Measurements from ENCODE around the gene COL8A2. TPM values are rescaled to one million over a fixed set of nuclear protein-coding genes. Genes with fewer than 3 reads are reported as not detected.
A peak's percentile ranks its signal among the peaks of the same experiment; 100 is the strongest.

Gene COL8A2
- total and polyA plus RNA-seq, 2 of the 4 experiments (the other 2 are of a cell fraction) = 0.54 to 1.1 TPM

- peak overlapping the region; percentile 92 for H3K4ac ChIP-seq (ENCODE audit: low read depth, low read length)
- peak overlapping the region; percentile 90 for H2BK20ac ChIP-seq (ENCODE audit: low read depth, low read length)
- H3K79me1 ChIP-seq (ENCODE audit: low read depth in 1 of 2, low read length in 2 of 2) = no peaks in the 10 kb centered on the region
- in situ Hi-C loops (cut with MboI; ENCODE audit: low sequenced_read_pairs) (loop anchor here (5.0 to 25.0 kb wide), 2 partner anchors 178 to 303 kb away; no protein-coding TSS in a partner anchor), dilution Hi-C loops (cut with HindIII; ENCODE audit: low sequenced_read_pairs, unreplicated experiment) (no loop called here), intact Hi-C loops (cut with micrococcal nuclease) (loop anchor here (10.0 kb wide), 1 partner anchor 106 kb away; no protein-coding TSS in a partner anchor)
- peak overlapping the region; percentile 81 for H3K14ac ChIP-seq (replicated peaks; ENCODE audit: low read depth, low read length)
- H2BK5ac ChIP-seq (ENCODE audit: low read depth, low read length, poor library complexity, severe bottlenecking) = no peak overlapping the region
- ChIA-PET CTCF (no interaction called here), POLR2A (ENCODE audit: unreplicated experiment) (no interaction called here)
- no peak overlapping the region for H3K4me3 ChIP-seq (ENCODE audit: insufficient read depth, low read depth, low read length)
- peak overlapping the region; percentile 87 for H2AFZ ChIP-seq (replicated peaks; ENCODE audit: low read length, poor library complexity)
- H2BK120ac ChIP-seq (ENCODE audit: low read depth, low read length) = peak overlapping the region; percentile 96
- H2AK9ac ChIP-seq (replicated peaks; ENCODE audit: low read depth, low read length, poor library complexity) = peak overlapping the region; percentile 73
- no peak overlapping the region for H3K4me2 ChIP-seq (ENCODE audit: low read depth, low read length)
- H3K27me3 ChIP-seq (ENCODE audit: control insufficient read depth, insufficient read depth, low read length) = no peaks in the 10 kb centered on the region
- peak overlapping the region; percentile 89 for H4K91ac ChIP-seq (ENCODE audit: insufficient read depth, low read depth, low read length)
- H3K18ac ChIP-seq (ENCODE audit: low read depth, low read length) = no peak overlapping the region
- peak overlapping the region; percentile 80; the same call in 1 of the 2 replicates for H3K23ac ChIP-seq (ENCODE audit: low read depth, low read length)
- peaks cover 2% of the 10 kb centered on the region for H3K4me1 ChIP-seq (ENCODE audit: control insufficient read depth, insufficient read depth, low read length)
- BruUV-seq (replicated peaks) = no TSS peak
- peak overlapping the region in 1 of 2 experiments; percentile 86; a peak in 2 of 4 replicates for H4K8ac ChIP-seq (ENCODE audit: low read depth in 2 of 2, low read length in 2 of 2)
- H3K9ac ChIP-seq (ENCODE audit: low read depth, low read length) = no peak overlapping the region
- H4K5ac ChIP-seq (ENCODE audit: low read depth, low read length) = no peak overlapping the region
- H4K20me1 ChIP-seq (ENCODE audit: insufficient read depth, low read length) = no peaks in the 10 kb centered on the region
- no peaks in the 10 kb centered on the region for H3K36me3 ChIP-seq (ENCODE audit: control insufficient read depth, insufficient read depth, low read length)
- peaks cover 10% of the 10 kb centered on the region for H3K9me1 ChIP-seq (ENCODE audit: insufficient read depth, low read length)
- H3K27ac ChIP-seq (ENCODE audit: insufficient read depth, low read length) = no peak overlapping the region
- H3K56ac ChIP-seq (ENCODE audit: extremely low read depth, insufficient read depth, low read length) = peak overlapping the region; percentile 30; the same call in 1 of the 2 replicates
- DNase-seq (peak; percentile 78), ATAC-seq (ENCODE audit: low read depth) (peak; percentile 79)
- TF ChIP-seq MAZ (IDR thresholded peaks at IDR 0.05; ENCODE audit: borderline replicate concordance, low read depth, low read length) (peak; percentile 85), BHLHE40 (IDR thresholded peaks at IDR 0.05; ENCODE audit: low read depth, low read length) (no peak)
- peak overlapping the region; percentile 95; the same call in 1 of the 3 replicates for H2BK15ac ChIP-seq (ENCODE audit: low read depth, low read length)
- H2AK5ac ChIP-seq (ENCODE audit: low read depth, low read length) = peak overlapping the region; percentile 73; the same call in 1 of the 2 replicates
- WGBS, 2 experiments (ENCODE audit: extremely low coverage in 2 of 2, insufficient read length in 1 of 2) = 56% methylated on average over 3 of the region's 11 CpGs; no CpG with 5 or more reads in 1 of the 2 experiments
- no peaks in the 10 kb centered on the region for H3K9me3 ChIP-seq (ENCODE audit: control insufficient read depth, insufficient read depth, low read length)
Measured at GRCh38 chr1:36109041-36109679, 15.9 kb downstream of the COL8A2 start.
